ENCODE measurements around the gene LRRFIP1. TPM values are rescaled to one million over a fixed set of nuclear protein-coding genes. Genes with fewer than 3 reads are reported as not detected.

LRRFIP1 gene
- total RNA-seq, 2 experiments from 2014 or later = 157 to 161 TPM

GRCh38 chr2:237691029-237691907, 63.9 kb downstream of the LRRFIP1 start:
- ATAC-seq (ENCODE audit: poor library complexity) = peak; percentile 2

GRCh38 chr2:237691908-237692600, 64.7 kb downstream of the LRRFIP1 start:
- Mint-ChIP-seq H3K9me3 (no peaks in the 10 kb centered on the region), H3K4me1 (ENCODE audit: low read depth) (peaks cover 74% of the 10 kb centered on the region), H3K27ac (peak overlapping the region; percentile 93), H3K27me3 (no peaks in the 10 kb centered on the region), H3K4me3 (peak overlapping the region; percentile 89), H3K36me3 (ENCODE audit: low read depth) (peaks cover 21% of the 10 kb centered on the region)
- peak; percentile 48 for ATAC-seq (ENCODE audit: poor library complexity)
- CTCF ChIA-PET = interaction anchor here (1.2 to 15.5 kb wide), 4 partner anchors 18 to 111 kb away, joined by 3 to 254 read pairs (median 12); no protein-coding TSS in a partner anchor
- peak; percentile 90 to 98 (median 95) for DNase-seq
- H3K27ac ChIP-seq (ENCODE audit: low read depth in 1 of 2, low read length in 2 of 2) = peak overlapping the region; percentile 87 to 96
- no peak for TF ChIP-seq CTCF (IDR thresholded peaks at IDR 0.05)
- no peaks in the 10 kb centered on the region for H3K27me3 ChIP-seq (ENCODE audit: control insufficient read depth in 1 of 2, insufficient read depth in 2 of 2, low read length in 2 of 2)
- intact Hi-C loops (cut with DNase I, micrococcal nuclease) = loop anchor here in 1 of 2 experiments (2.0 to 10.0 kb wide), 3 partner anchors 17 to 513 kb away; partner anchors contain the start of genes ILKAP and SCLY
- H3K4me3 ChIP-seq (ENCODE audit: low read length) = peak overlapping the region; percentile 90
- H3K9me3 ChIP-seq (ENCODE audit: control insufficient read depth in 1 of 2, insufficient read depth in 1 of 2, low read length in 2 of 2) = no peaks in the 10 kb centered on the region
- peaks cover 77% of the 10 kb centered on the region for H3K4me1 ChIP-seq (ENCODE audit: insufficient read depth, low read length)
- no peaks in the 10 kb centered on the region for H3K36me3 ChIP-seq (ENCODE audit: insufficient read depth, low read length)
- POLR2A ChIA-PET = interaction anchor here (1.0 to 12.8 kb wide), 9 partner anchors 11 to 548 kb away, joined by 3 to 235 read pairs (median 5); partner anchors contain the start of genes HES6 and SCLY

More at GRCh38 chr2:237691029-237691907, 63.9 kb downstream of the LRRFIP1 start:
- Mint-ChIP-seq H3K9me3 (no peaks in the 10 kb centered on the region), H3K27me3 (no peaks in the 10 kb centered on the region), H3K27ac (peak overlapping the region; percentile 98), H3K4me3 (peak overlapping the region; percentile 96), H3K36me3 (ENCODE audit: low read depth) (peaks cover 21% of the 10 kb centered on the region), H3K4me1 (ENCODE audit: low read depth) (peaks cover 74% of the 10 kb centered on the region)
- CTCF ChIA-PET = interaction anchor here (2.4 to 15.5 kb wide), 3 partner anchors 18 to 54 kb away, joined by 4 to 254 read pairs (median 20); no protein-coding TSS in a partner anchor
- DNase-seq = peak in 7 of 14 experiments; percentile 33 to 75 (median 42)
- POLR2A ChIA-PET = interaction anchor here (1.0 to 12.8 kb wide), 6 partner anchors 12 to 548 kb away, joined by 4 to 235 read pairs (median 6); partner anchors contain the start of gene HES6
- Histone ChIP-seq H3K27me3 (ENCODE audit: control insufficient read depth in 1 of 2, insufficient read depth in 2 of 2, low read length in 2 of 2) (no peaks in the 10 kb centered on the region), H3K9me3 (ENCODE audit: control insufficient read depth in 1 of 2, insufficient read depth in 1 of 2, low read length in 2 of 2) (no peaks in the 10 kb centered on the region), H3K4me3 (ENCODE audit: low read length) (peak overlapping the region; percentile 80), H3K27ac (ENCODE audit: low read depth in 1 of 2, low read length in 2 of 2) (peak overlapping the region; percentile 86 to 87), H3K36me3 (ENCODE audit: insufficient read depth, low read length) (no peaks in the 10 kb centered on the region), H3K4me1 (ENCODE audit: insufficient read depth, low read length) (peaks cover 77% of the 10 kb centered on the region)
- TF ChIP-seq CTCF (IDR thresholded peaks at IDR 0.05) = no peak
- intact Hi-C loops (cut with DNase I, micrococcal nuclease) = loop anchor here in 1 of 2 experiments (2.0 to 10.0 kb wide), 3 partner anchors 16 to 514 kb away; partner anchors contain the start of genes ILKAP and SCLY

All from CD4-positive, alpha-beta T cell (primary cell).